Neural progenitor cell (in vitro differentiated cells): ENCODE data around the gene LCE2D.

Source experiments
- EZH2phosphoT487 ChIP-seq: fragments of 200-600 bp; sonication (generic); IDR thresholded peaks from 2 replicates; pipeline ENCODE4 v1.6.1; 2017; ENCODE audit warnings: antibody characterized with exemption
- TF ChIP-seq, protein P1 (sequence below): fragments of 200-600 bp; sonication (generic); IDR thresholded peaks from 2 replicates; pipeline ENCODE4 v1.5.1; 2017; ENCODE audit warnings: antibody characterized with exemption, mild to moderate bottlenecking

DNA sequence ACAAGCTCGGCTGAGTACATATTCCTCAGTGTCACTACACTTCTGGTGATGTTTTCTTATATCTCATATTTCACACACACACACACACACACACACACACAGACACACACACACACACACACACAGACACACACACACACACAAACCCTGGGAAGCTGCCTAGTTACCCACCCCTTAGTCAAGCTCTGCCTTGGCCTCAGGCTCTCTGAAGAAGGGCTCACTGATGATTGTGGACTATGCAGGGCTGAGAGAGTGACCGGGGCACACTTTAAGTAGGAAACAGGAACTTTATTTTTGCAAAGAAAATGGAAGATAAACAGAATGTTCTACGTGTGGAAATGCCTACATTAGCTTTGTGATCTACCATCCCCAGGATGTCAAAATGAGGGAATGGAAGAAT is 19.2 kb upstream of the LCE2D start:
- TF ChIP-seq, protein P1, sequence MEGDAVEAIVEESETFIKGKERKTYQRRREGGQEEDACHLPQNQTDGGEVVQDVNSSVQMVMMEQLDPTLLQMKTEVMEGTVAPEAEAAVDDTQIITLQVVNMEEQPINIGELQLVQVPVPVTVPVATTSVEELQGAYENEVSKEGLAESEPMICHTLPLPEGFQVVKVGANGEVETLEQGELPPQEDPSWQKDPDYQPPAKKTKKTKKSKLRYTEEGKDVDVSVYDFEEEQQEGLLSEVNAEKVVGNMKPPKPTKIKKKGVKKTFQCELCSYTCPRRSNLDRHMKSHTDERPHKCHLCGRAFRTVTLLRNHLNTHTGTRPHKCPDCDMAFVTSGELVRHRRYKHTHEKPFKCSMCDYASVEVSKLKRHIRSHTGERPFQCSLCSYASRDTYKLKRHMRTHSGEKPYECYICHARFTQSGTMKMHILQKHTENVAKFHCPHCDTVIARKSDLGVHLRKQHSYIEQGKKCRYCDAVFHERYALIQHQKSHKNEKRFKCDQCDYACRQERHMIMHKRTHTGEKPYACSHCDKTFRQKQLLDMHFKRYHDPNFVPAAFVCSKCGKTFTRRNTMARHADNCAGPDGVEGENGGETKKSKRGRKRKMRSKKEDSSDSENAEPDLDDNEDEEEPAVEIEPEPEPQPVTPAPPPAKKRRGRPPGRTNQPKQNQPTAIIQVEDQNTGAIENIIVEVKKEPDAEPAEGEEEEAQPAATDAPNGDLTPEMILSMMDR: no peak
- TF ChIP-seq EZH2phosphoT487: no peak
